GM12892 (cell line): Measurements from ENCODE around the gene MUC5AC.

ENCODE experiments used
- POLR2A ChIP-seq: IDR thresholded peaks from 2 replicates; pipeline ENCODE4 v1.6.1; 2011; ENCODE audit warnings: low read depth, low read length, control low read depth
- POLR2AphosphoS5 ChIP-seq: IDR thresholded peaks from 2 replicates; pipeline ENCODE4 v1.6.1; 2011; ENCODE audit warnings: low read depth, low read length, control low read depth

GRCh38 chr11:1238767-1239595 is 81.2 kb downstream of the MUC5AC start:
- TF ChIP-seq POLR2A (no peak), POLR2AphosphoS5 (no peak)
